Progenitor cell of endocrine pancreas (in vitro differentiated cells): ENCODE results near the gene PAM. TPM values are rescaled to one million over a fixed set of nuclear protein-coding genes. Genes with fewer than 3 reads are reported as not detected.

Experiments used
- DNase-seq: peaks from one replicate; pipeline ENCODE4 v3.0.0; 2021; ENCODE audit warnings: low spot score; ENCODE audit not compliant: unreplicated experiment
- H3K27ac Mint-ChIP-seq: 2 replicates; pipeline ENCODE4 v1.8.0; 2021; ENCODE audit warnings: mild to moderate bottlenecking, moderate library complexity, mixed read lengths
- H3K27me3 Mint-ChIP-seq: 2 replicates; pipeline ENCODE4 v1.8.0; 2021; ENCODE audit warnings: mixed read lengths
- H3K36me3 Mint-ChIP-seq: 2 replicates; pipeline ENCODE4 v1.8.0; 2022; ENCODE audit warnings: mixed read lengths; ENCODE audit not compliant: insufficient read depth
- H3K4me1 Mint-ChIP-seq: 2 replicates; pipeline ENCODE4 v1.8.0; 2021; ENCODE audit warnings: low read depth, mixed read lengths
- H3K4me3 Mint-ChIP-seq: 2 replicates; pipeline ENCODE4 v1.8.0; 2021; ENCODE audit warnings: low read depth, mild to moderate bottlenecking, moderate library complexity, mixed read lengths
- H3K9me3 Mint-ChIP-seq: 2 replicates; pipeline ENCODE4 v1.8.0; 2021; ENCODE audit warnings: low read depth, mixed read lengths
- total RNA-seq: library from RNA; stranded (reverse); gene quantifications from 2 replicates; pipeline ENCODE4 v1.2.1, GENCODE V29; 2021
- TF ChIP-seq, protein P1 (sequence below): fragments of 200-600 bp; sonication (generic); IDR thresholded peaks from one replicate; pipeline ENCODE4 v1.5.0; 2021; ENCODE audit warnings: antibody characterized with exemption, mild to moderate bottlenecking; ENCODE audit not compliant: unreplicated experiment

The PAM gene
- total RNA-seq, 1 donor from 2014 or later: 111 TPM

- H3K27ac Mint-ChIP-seq: no peak overlapping the region
- H3K9me3 Mint-ChIP-seq: no peaks in the 10 kb centered on the region
- no peaks in the 10 kb centered on the region for H3K27me3 Mint-ChIP-seq
- H3K4me1 Mint-ChIP-seq: no peaks in the 10 kb centered on the region
- H3K36me3 Mint-ChIP-seq: no peaks in the 10 kb centered on the region
- DNase-seq: no peak
- H3K4me3 Mint-ChIP-seq: no peak overlapping the region
- TF ChIP-seq, protein P1, sequence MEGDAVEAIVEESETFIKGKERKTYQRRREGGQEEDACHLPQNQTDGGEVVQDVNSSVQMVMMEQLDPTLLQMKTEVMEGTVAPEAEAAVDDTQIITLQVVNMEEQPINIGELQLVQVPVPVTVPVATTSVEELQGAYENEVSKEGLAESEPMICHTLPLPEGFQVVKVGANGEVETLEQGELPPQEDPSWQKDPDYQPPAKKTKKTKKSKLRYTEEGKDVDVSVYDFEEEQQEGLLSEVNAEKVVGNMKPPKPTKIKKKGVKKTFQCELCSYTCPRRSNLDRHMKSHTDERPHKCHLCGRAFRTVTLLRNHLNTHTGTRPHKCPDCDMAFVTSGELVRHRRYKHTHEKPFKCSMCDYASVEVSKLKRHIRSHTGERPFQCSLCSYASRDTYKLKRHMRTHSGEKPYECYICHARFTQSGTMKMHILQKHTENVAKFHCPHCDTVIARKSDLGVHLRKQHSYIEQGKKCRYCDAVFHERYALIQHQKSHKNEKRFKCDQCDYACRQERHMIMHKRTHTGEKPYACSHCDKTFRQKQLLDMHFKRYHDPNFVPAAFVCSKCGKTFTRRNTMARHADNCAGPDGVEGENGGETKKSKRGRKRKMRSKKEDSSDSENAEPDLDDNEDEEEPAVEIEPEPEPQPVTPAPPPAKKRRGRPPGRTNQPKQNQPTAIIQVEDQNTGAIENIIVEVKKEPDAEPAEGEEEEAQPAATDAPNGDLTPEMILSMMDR: no peak
Measured at GRCh38 chr5:102916109-102916508, 161.0 kb downstream of the PAM start.

- Mint-ChIP-seq H3K36me3 (no peaks in the 10 kb centered on the region), H3K9me3 (no peaks in the 10 kb centered on the region), H3K4me1 (no peaks in the 10 kb centered on the region), H3K27me3 (no peaks in the 10 kb centered on the region), H3K4me3 (no peak overlapping the region), H3K27ac (no peak overlapping the region)
- TF ChIP-seq, protein P1: no peak
- no peak for DNase-seq
Measured at GRCh38 chr5:102918986-102919610, 164.0 kb downstream of the PAM start.

DNA sequence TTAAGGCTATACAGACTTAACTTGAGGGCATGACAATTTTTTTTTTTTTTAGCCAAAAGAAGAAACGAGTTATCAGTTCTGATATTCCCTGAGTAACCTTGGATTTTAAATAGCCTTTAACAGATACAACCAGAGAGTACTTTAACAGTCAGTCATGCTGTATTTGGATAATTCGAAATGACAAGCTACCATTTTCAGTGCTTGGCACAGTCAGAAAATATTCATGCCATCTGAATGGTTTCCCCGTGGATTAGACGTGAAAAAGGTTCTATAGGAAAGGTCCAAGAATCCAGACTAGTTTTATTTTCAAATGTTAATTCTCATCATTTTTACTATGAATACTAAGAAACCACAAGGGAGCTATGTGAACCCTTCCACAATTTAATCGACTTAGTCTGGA is 165.7 kb downstream of the PAM start:
- Mint-ChIP-seq H3K27ac (no peak overlapping the region), H3K4me3 (no peak overlapping the region), H3K36me3 (no peaks in the 10 kb centered on the region), H3K27me3 (no peaks in the 10 kb centered on the region), H3K4me1 (peaks cover 4% of the 10 kb centered on the region), H3K9me3 (no peaks in the 10 kb centered on the region)
- DNase-seq: no peak
- TF ChIP-seq, protein P1: no peak

- Mint-ChIP-seq H3K36me3 (no peaks in the 10 kb centered on the region), H3K27me3 (no peaks in the 10 kb centered on the region), H3K4me3 (no peak overlapping the region), H3K4me1 (peaks cover 4% of the 10 kb centered on the region), H3K9me3 (no peaks in the 10 kb centered on the region), H3K27ac (no peak overlapping the region)
- DNase-seq: no peak
- TF ChIP-seq, protein P1: no peak
Measured at GRCh38 chr5:102921341-102922044, 166.4 kb downstream of the PAM start.

- Mint-ChIP-seq H3K27me3 (no peaks in the 10 kb centered on the region), H3K9me3 (no peaks in the 10 kb centered on the region), H3K27ac (no peak overlapping the region), H3K4me3 (no peak overlapping the region), H3K36me3 (no peaks in the 10 kb centered on the region), H3K4me1 (peaks cover 10% of the 10 kb centered on the region)
- DNase-seq: no peak
- TF ChIP-seq, protein P1: no peak
Measured at GRCh38 chr5:102922111-102922720, 167.1 kb downstream of the PAM start.
